Measurements from ENCODE around the gene PSMB9.

The PSMB9 gene

DNA sequence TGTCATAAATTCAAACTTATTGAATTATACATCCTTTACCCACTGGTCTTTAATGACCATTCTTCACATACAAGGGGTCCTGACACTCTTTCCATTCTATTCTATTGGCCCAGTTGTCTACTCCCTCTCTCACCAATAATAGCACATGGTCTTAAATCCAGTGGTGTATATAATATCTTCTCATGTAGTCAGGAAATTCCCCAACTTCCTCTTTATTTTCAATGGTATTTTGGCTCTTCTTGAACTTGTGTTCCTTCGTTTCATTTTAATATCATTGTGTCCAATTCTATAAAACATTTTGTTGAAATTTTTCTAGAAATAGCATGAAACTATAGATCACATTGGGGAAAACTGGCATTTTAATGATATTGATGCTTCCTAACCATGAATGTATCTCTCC, 36.8 kb downstream of the PSMB9 start:
- Histone ChIP-seq H3K27me3 (replicated peaks; ENCODE audit: control insufficient read depth, insufficient read depth, low read length, poor library complexity, severe bottlenecking) (no peaks in the 10 kb centered on the region), H3K27ac (ENCODE audit: insufficient read depth, low read length, poor library complexity, severe bottlenecking) (no peak overlapping the region), H3K4me1 (ENCODE audit: control insufficient read depth, insufficient read depth, low read length, poor library complexity, severe bottlenecking) (peaks cover 5% of the 10 kb centered on the region), H3K36me3 (ENCODE audit: control insufficient read depth, insufficient read depth, low read length) (no peaks in the 10 kb centered on the region), H3K4me3 (ENCODE audit: insufficient read depth, low read depth, low read length, poor library complexity, severe bottlenecking) (no peak overlapping the region), H3K9me3 (ENCODE audit: control insufficient read depth, low read length) (no peaks in the 10 kb centered on the region)
- DNase-seq: no peak

DNA sequence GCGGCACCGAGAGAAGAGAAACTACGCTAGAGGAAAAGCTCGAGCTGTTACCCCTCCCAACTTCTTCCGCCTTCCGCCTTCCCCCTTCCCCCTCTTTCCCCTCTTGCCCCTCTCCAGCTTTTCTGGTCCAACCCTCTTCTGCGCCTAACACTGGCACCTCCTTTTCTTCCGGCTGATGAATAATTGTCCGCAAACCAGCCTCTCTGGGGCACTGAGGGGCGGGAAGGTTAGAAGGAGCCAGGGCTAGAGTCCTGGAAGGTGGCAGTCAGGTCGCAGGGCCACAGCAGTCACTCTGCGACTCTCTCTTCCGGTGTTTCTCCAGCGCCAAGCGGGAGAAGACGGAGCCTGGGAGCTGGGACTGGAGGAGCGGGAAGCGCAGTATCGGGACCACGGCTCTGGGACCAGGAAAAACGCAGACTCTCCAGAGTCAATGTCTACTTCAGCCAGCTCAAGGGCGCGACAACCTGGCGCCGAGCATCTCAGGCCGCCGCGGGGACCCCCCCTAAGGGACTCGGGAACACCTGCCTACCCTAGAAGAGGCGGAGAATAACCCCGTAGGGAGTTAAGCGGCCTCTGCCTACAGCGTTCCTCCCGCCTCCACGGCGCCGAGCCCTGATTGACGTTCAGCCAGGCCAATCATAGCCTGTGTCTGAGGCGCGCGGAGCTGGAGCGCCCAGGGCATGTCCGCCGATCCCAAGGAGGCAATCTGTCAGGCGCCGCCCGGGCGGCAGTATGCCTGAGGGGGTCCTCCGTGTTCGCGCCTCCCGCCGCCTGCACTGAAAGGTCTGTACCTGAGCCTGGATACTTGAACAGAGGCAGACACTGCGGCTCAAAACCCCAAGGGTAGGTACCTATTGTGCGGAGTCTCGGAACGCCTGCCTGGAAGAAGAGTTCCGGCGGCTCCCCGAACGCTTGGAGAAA, 40.4 kb downstream of the PSMB9 start:
- Histone ChIP-seq H3K36me3 (ENCODE audit: control insufficient read depth, insufficient read depth, low read length) (no peaks in the 10 kb centered on the region), H3K9me3 (ENCODE audit: control insufficient read depth, low read length) (no peaks in the 10 kb centered on the region), H3K27ac (ENCODE audit: insufficient read depth, low read length, poor library complexity, severe bottlenecking) (peak overlapping the region; percentile 73), H3K27me3 (replicated peaks; ENCODE audit: control insufficient read depth, insufficient read depth, low read length, poor library complexity, severe bottlenecking) (no peaks in the 10 kb centered on the region), H3K4me3 (ENCODE audit: insufficient read depth, low read depth, low read length, poor library complexity, severe bottlenecking) (peak overlapping the region; percentile 93), H3K4me1 (ENCODE audit: control insufficient read depth, insufficient read depth, low read length, poor library complexity, severe bottlenecking) (peaks cover 5% of the 10 kb centered on the region)
- peak; percentile 89 to 91 (median 90) for DNase-seq

DNA sequence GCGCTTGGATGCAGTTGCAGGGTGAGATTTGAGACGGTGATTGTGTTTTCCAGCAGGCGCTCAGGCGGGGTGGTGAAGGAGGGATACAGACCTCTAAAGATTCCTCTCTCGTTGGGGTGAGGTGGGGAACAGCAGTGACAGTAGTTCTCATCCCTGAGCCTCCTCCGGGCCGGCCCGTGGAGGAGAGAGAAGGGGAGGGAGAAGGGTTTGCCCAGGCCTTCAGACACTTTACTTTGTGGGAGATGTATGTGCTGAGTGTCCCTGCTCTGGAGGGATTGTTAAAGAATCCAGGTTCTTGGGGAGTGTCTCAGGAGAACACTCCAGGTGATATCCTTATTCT, 41.0 kb downstream of the PSMB9 start:
- no peak for DNase-seq
- H3K27me3 ChIP-seq (replicated peaks; ENCODE audit: control insufficient read depth, insufficient read depth, low read length, poor library complexity, severe bottlenecking): no peaks in the 10 kb centered on the region
- no peaks in the 10 kb centered on the region for H3K9me3 ChIP-seq (ENCODE audit: control insufficient read depth, low read length)
- H3K4me3 ChIP-seq (ENCODE audit: insufficient read depth, low read depth, low read length, poor library complexity, severe bottlenecking): peak overlapping the region; percentile 93
- peaks cover 5% of the 10 kb centered on the region for H3K4me1 ChIP-seq (ENCODE audit: control insufficient read depth, insufficient read depth, low read length, poor library complexity, severe bottlenecking)
- peak overlapping the region; percentile 73 for H3K27ac ChIP-seq (ENCODE audit: insufficient read depth, low read length, poor library complexity, severe bottlenecking)
- H3K36me3 ChIP-seq (ENCODE audit: control insufficient read depth, insufficient read depth, low read length): no peaks in the 10 kb centered on the region

DNA sequence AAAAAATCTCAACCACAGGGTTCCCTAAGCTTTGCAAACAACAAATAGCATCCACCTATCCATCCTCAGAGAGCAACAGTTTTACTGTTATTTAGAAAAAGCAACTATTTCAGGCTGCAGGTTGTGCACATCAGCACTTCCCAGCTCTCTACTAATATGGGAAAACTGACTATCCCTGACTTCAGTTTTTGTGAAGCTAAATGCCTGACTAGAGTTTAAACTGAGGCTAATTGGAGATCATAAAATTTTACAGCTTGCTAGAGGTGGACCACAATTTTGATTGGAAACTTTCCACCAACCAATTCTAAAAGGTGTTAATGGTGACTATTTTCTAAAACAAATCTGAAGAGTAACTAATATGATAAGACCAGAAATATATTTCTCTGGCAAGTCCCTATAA, 50.0 kb downstream of the PSMB9 start:
- Histone ChIP-seq H3K4me3 (ENCODE audit: insufficient read depth, low read depth, low read length, poor library complexity, severe bottlenecking) (no peak overlapping the region), H3K9me3 (ENCODE audit: control insufficient read depth, low read length) (no peaks in the 10 kb centered on the region), H3K36me3 (ENCODE audit: control insufficient read depth, insufficient read depth, low read length) (no peaks in the 10 kb centered on the region), H3K4me1 (ENCODE audit: control insufficient read depth, insufficient read depth, low read length, poor library complexity, severe bottlenecking) (no peaks in the 10 kb centered on the region), H3K27me3 (replicated peaks; ENCODE audit: control insufficient read depth, insufficient read depth, low read length, poor library complexity, severe bottlenecking) (no peaks in the 10 kb centered on the region), H3K27ac (ENCODE audit: insufficient read depth, low read length, poor library complexity, severe bottlenecking) (no peak overlapping the region)
- no peak for DNase-seq

DNA sequence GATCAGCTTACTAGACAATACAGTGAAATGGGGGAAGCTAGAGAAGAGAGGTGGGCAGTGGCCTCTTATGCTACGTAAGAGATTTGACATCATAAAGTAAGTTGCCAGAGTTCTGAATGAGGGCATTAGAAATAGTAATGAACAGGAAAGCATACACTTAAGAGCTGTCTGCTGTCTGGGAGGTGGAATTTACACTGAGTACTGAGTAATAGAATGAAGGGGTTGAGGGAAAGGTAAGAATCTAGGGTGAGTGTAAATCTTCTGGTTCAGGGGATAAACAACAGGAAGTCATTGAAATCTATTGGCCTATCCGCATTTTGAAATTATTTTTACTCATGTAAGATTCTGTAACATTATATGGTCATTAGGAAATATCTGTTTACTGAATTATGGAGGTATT, 51.1 kb downstream of the PSMB9 start:
- Histone ChIP-seq H3K27ac (ENCODE audit: insufficient read depth, low read length, poor library complexity, severe bottlenecking) (no peak overlapping the region), H3K27me3 (replicated peaks; ENCODE audit: control insufficient read depth, insufficient read depth, low read length, poor library complexity, severe bottlenecking) (no peaks in the 10 kb centered on the region), H3K36me3 (ENCODE audit: control insufficient read depth, insufficient read depth, low read length) (no peaks in the 10 kb centered on the region), H3K9me3 (ENCODE audit: control insufficient read depth, low read length) (no peaks in the 10 kb centered on the region), H3K4me1 (ENCODE audit: control insufficient read depth, insufficient read depth, low read length, poor library complexity, severe bottlenecking) (no peaks in the 10 kb centered on the region), H3K4me3 (ENCODE audit: insufficient read depth, low read depth, low read length, poor library complexity, severe bottlenecking) (no peak overlapping the region)
- DNase-seq: no peak

DNA sequence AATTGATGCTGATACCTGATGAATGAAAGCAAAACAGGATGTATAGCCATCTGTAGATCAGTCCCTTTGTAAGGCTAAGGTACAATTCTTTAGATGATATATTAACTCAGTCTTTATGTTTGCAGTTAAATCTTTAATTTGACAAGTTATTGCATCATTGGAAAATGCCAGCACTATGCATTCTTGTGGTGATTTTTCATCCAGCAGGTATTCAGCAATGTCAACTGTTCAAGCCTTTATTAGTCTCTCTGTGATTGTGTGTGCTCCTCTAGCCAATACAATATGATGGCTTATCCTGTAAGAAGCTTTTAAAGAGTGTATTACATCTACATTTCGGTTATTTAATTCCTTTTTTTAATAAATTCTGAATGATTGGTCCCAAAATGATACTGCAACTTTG, 52.5 kb downstream of the PSMB9 start:
- Histone ChIP-seq H3K4me3 (ENCODE audit: insufficient read depth, low read depth, low read length, poor library complexity, severe bottlenecking) (no peak overlapping the region), H3K27me3 (replicated peaks; ENCODE audit: control insufficient read depth, insufficient read depth, low read length, poor library complexity, severe bottlenecking) (no peaks in the 10 kb centered on the region), H3K36me3 (ENCODE audit: control insufficient read depth, insufficient read depth, low read length) (no peaks in the 10 kb centered on the region), H3K9me3 (ENCODE audit: control insufficient read depth, low read length) (no peaks in the 10 kb centered on the region), H3K27ac (ENCODE audit: insufficient read depth, low read length, poor library complexity, severe bottlenecking) (no peak overlapping the region), H3K4me1 (ENCODE audit: control insufficient read depth, insufficient read depth, low read length, poor library complexity, severe bottlenecking) (no peaks in the 10 kb centered on the region)
- no peak for DNase-seq

DNA sequence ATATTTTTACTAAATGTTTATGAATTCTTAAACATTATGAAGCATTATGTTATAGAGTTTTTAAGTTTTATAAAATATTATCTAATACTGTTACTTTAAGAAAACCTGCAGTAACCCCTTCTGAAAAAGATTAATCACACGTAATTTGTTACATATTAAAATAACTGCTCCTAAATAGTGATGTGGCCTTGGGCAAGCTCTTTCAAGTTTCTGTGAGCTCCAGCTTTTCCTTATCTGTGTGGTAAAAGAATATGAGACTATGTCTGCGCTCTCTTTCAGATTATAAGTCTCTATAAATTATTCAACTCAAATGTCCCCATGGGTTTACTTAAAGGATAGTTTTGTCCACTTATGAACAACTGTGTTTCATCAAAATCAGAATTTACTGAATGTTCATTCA, 54.9 kb downstream of the PSMB9 start:
- H3K4me3 ChIP-seq (ENCODE audit: insufficient read depth, low read depth, low read length, poor library complexity, severe bottlenecking): no peak overlapping the region
- DNase-seq: no peak
- H3K9me3 ChIP-seq (ENCODE audit: control insufficient read depth, low read length): no peaks in the 10 kb centered on the region
- H3K4me1 ChIP-seq (ENCODE audit: control insufficient read depth, insufficient read depth, low read length, poor library complexity, severe bottlenecking): no peaks in the 10 kb centered on the region
- no peaks in the 10 kb centered on the region for H3K36me3 ChIP-seq (ENCODE audit: control insufficient read depth, insufficient read depth, low read length)
- no peaks in the 10 kb centered on the region for H3K27me3 ChIP-seq (replicated peaks; ENCODE audit: control insufficient read depth, insufficient read depth, low read length, poor library complexity, severe bottlenecking)
- no peak overlapping the region for H3K27ac ChIP-seq (ENCODE audit: insufficient read depth, low read length, poor library complexity, severe bottlenecking)
